Activated CD4-positive, alpha-beta T cell treated with anti-CD3 and anti-CD28 coated beads, Interleukin-2, amount 10 ng/mL, durations not matched to agents 7 days and 5 days (primary cell): ENCODE results near the gene CIB2. TPM values are rescaled to one million over a fixed set of nuclear protein-coding genes. Genes with fewer than 3 reads are reported as not detected.
"Not testable (repeated sequence)": the region's sequence is repeated elsewhere in the genome, so short reads cannot be mapped to it uniquely, and the experiment has no call there.

ENCODE experiments used
- CTCF ChIA-PET: fragments of 350-600 bp; sonication (Branson Sonifier 250); formaldehyde crosslinking; loops from one replicate; lab custom pipeline; 2021; ENCODE audit warnings: antibody characterized with exemption; lab: Charles Lee
- POLR2A ChIA-PET: fragments of 350-600 bp; sonication (Branson Sonifier 250); formaldehyde crosslinking; loops from one replicate; lab custom pipeline; 2021; ENCODE audit warnings: antibody characterized with exemption; lab: Charles Lee
- DNase-seq: peaks from one replicate; pipeline ENCODE4 v3.0.0-alpha.2; 2020
- H3K27ac Mint-ChIP-seq: one replicate; pipeline ENCODE4 v1.8.0; 2021; ENCODE audit warnings: mild to moderate bottlenecking, moderate library complexity, mixed read lengths
- H3K27me3 Mint-ChIP-seq: one replicate; pipeline ENCODE4 v1.8.0; 2021; ENCODE audit warnings: mixed read lengths
- H3K36me3 Mint-ChIP-seq: one replicate; pipeline ENCODE4 v1.8.0; 2021; ENCODE audit warnings: low read depth, mixed read lengths
- H3K4me1 Mint-ChIP-seq: one replicate; pipeline ENCODE4 v1.8.0; 2021; ENCODE audit warnings: mixed read lengths
- H3K4me3 Mint-ChIP-seq: one replicate; pipeline ENCODE4 v1.8.0; 2021; ENCODE audit warnings: mild to moderate bottlenecking, moderate library complexity, mixed read lengths
- H3K9me3 Mint-ChIP-seq: one replicate; pipeline ENCODE4 v1.8.0; 2021; ENCODE audit warnings: mixed read lengths
- total RNA-seq, 2 experiments: library from RNA; stranded (reverse); gene quantifications; one replicate each; pipeline ENCODE4 v1.2.3, GENCODE V29; 2021

Gene CIB2
- total RNA-seq, 2 experiments from 2014 or later = 0.44 to 0.55 TPM

- Mint-ChIP-seq H3K9me3 (peaks cover 4% of the 10 kb centered on the region), H3K4me3 (no peak overlapping the region), H3K27ac (no peak overlapping the region), H3K4me1 (peaks cover 32% of the 10 kb centered on the region), H3K27me3 (no peaks in the 10 kb centered on the region), H3K36me3 (peaks cover 58% of the 10 kb centered on the region)
- DNase-seq = no peak
- CTCF ChIA-PET = interaction anchor here (0.7 to 1.7 kb wide), 2 partner anchors 16 to 32 kb away, joined by 3 to 4 read pairs; no protein-coding TSS in a partner anchor
- POLR2A ChIA-PET = no interaction called here
Observed at GRCh38 chr15:78164010-78164409, 32.8 kb upstream of the CIB2 start.

DNA sequence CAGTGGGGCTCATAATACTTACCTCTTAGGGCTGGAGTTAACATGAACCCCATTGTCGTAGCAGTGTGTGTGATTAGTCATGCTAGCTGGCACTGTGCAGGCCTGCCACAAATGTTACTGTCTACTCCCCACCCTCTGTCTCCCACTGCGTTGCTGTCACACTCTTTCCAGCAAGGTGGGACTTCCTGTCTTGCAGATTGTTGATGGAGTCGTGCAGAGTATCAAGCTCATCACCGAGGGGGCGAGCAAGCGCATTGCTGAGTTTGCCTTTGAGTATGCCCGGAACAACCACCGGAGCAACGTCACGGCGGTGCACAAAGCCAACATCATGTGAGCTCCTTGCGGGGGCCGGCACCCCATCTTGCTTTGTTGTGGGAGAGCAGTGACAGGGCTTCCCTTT, 30.8 kb upstream of the CIB2 start:
- peak; percentile 40 for DNase-seq
- Mint-ChIP-seq H3K4me3 (no peak overlapping the region), H3K36me3 (peaks cover 53% of the 10 kb centered on the region), H3K9me3 (no peaks in the 10 kb centered on the region), H3K27me3 (no peaks in the 10 kb centered on the region), H3K4me1 (peaks cover 15% of the 10 kb centered on the region), H3K27ac (peak overlapping the region; percentile 81)
- POLR2A ChIA-PET = no interaction called here
- CTCF ChIA-PET = interaction anchor here (0.9 to 1.8 kb wide), 4 partner anchors 10 to 31 kb away, joined by 3 to 5 read pairs (median 4); partner anchors contain the start of gene CIB2

GRCh38 chr15:78159395-78159794, 28.1 kb upstream of the CIB2 start:
- H3K36me3 Mint-ChIP-seq = peaks cover 40% of the 10 kb centered on the region
- ChIA-PET POLR2A (no interaction called here), CTCF (interaction anchor here (2.1 to 2.7 kb wide), 2 partner anchors 11 to 13 kb away, joined by 7 to 8 read pairs; partner anchors contain the start of gene IDH3A)
- H3K4me3 Mint-ChIP-seq = no peak overlapping the region
- H3K27me3 Mint-ChIP-seq = no peaks in the 10 kb centered on the region
- DNase-seq = no peak
- no peaks in the 10 kb centered on the region for H3K9me3 Mint-ChIP-seq
- no peak overlapping the region for H3K27ac Mint-ChIP-seq
- H3K4me1 Mint-ChIP-seq = peaks cover 9% of the 10 kb centered on the region

DNA sequence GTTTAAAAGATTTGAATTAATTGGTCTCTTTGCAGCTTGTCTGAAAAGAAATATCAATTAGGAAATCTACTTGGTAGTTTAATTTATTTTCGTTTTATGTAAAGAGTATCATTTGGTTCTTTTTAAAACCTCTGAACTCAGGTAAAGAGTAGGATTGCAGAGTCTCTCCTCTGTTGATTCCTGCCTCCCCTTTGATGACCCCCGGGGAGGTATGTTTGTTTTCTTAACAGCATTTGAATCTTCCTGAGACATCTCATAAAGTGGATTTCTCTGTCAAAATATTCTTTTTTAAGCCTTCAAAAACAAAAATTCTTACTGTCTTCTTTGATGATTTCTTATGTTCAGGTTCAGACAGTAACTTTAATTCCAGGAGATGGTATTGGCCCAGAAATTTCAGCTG, 26.0 kb upstream of the CIB2 start:
- Mint-ChIP-seq H3K36me3 (peaks cover 40% of the 10 kb centered on the region), H3K4me3 (no peak overlapping the region), H3K4me1 (peaks cover 21% of the 10 kb centered on the region), H3K9me3 (no peaks in the 10 kb centered on the region), H3K27ac (no peak overlapping the region), H3K27me3 (no peaks in the 10 kb centered on the region)
- DNase-seq = no peak
- ChIA-PET POLR2A (no interaction called here), CTCF (interaction anchor here (1.4 to 2.0 kb wide), 3 partner anchors 17 to 114 kb away, joined by 3 to 5 read pairs (median 3); no protein-coding TSS in a partner anchor)

DNA sequence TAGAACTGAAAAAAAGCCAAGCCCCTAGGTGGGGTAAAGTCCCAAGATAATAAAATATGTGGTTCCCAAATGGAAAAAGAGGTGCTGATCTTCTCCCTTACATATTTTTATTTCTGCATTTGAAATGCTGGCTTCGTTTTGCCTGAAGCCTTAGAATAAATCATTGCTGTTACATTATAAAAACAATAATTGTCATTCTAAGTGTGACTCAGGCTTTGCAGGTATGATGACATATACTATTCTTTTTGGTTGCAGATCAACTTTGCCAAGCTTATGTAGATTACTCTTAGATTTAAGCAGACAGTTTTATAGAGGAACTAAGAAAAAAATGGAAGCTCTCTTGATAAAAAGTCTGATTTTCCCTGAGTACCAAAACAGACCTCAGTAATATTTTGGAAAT, 25.4 kb upstream of the CIB2 start:
- Mint-ChIP-seq H3K4me3 (no peak overlapping the region), H3K27me3 (no peaks in the 10 kb centered on the region), H3K4me1 (peaks cover 16% of the 10 kb centered on the region), H3K36me3 (peaks cover 35% of the 10 kb centered on the region), H3K9me3 (no peaks in the 10 kb centered on the region), H3K27ac (no peak overlapping the region)
- no peak for DNase-seq
- ChIA-PET CTCF (interaction anchor here (1.4 to 2.0 kb wide), 3 partner anchors 18 to 114 kb away, joined by 3 to 5 read pairs (median 3); no protein-coding TSS in a partner anchor), POLR2A (no interaction called here)

DNA sequence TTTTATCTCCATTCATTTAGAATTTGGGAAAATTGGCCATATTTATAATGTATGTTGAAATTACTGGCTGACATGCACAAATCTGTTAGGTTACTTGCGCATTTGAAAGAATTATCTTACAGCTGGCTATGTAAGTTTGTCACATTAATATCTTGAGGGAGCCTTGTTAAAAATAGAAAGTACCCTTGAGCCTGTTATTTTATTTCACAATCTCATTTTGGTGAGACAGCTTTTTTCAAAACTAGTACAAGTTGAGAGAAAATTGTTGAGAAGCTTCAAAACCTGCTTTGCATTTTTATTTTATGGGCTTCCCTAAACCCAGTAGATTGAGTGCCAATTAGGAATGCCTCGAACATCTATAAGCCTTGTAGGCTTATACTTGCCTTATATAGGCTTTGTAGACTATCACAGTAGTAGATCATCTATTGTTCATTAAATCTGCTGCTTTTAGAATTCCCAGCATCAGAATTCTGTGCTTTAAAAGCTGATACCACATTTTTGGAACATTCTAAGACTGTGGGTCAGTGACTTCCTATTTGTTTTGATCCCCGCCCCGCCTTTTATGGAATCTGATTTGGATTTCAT, 24.2 kb upstream of the CIB2 start:
- no peaks in the 10 kb centered on the region for H3K27me3 Mint-ChIP-seq
- CTCF ChIA-PET = interaction anchor here (1.1 to 2.0 kb wide), 3 partner anchors 16 to 36 kb away, joined by 3 to 5 read pairs (median 3); no protein-coding TSS in a partner anchor
- POLR2A ChIA-PET = interaction anchor here (0.6 kb wide), 1 partner anchor 23 kb away, joined by 3 read pairs; no protein-coding TSS in a partner anchor
- H3K36me3 Mint-ChIP-seq = peaks cover 36% of the 10 kb centered on the region
- peaks cover 24% of the 10 kb centered on the region for H3K4me1 Mint-ChIP-seq
- no peak overlapping the region for H3K27ac Mint-ChIP-seq
- H3K9me3 Mint-ChIP-seq = no peaks in the 10 kb centered on the region
- no peak for DNase-seq
- H3K4me3 Mint-ChIP-seq = no peak overlapping the region

DNA sequence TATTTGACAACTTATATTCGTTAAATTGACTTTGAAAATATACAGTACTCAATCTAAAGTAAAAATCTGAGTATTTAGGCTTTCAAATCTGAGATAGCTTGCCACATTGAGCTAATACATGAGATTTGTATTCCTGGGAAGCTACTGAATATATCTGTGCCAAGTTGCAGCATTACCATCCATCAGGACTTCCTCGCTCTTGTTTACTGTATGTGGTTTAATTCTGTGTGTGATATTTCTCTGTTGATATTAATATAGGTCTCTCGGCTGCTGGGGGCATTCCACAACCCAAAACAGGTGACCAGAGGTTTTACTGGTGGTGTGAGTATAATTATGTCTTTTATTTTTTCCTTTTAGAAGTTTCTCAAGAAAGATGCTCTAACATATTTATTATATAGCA, 23.7 kb upstream of the CIB2 start:
- Mint-ChIP-seq H3K27ac (no peak overlapping the region), H3K27me3 (no peaks in the 10 kb centered on the region), H3K4me1 (peaks cover 28% of the 10 kb centered on the region), H3K9me3 (no peaks in the 10 kb centered on the region), H3K4me3 (no peak overlapping the region), H3K36me3 (peaks cover 35% of the 10 kb centered on the region)
- DNase-seq = no peak
- CTCF ChIA-PET = interaction anchor here (1.1 kb wide), 1 partner anchor 15 kb away, joined by 3 read pairs; no protein-coding TSS in a partner anchor
- POLR2A ChIA-PET = interaction anchor here (0.6 kb wide), 1 partner anchor 23 kb away, joined by 3 read pairs; no protein-coding TSS in a partner anchor

DNA sequence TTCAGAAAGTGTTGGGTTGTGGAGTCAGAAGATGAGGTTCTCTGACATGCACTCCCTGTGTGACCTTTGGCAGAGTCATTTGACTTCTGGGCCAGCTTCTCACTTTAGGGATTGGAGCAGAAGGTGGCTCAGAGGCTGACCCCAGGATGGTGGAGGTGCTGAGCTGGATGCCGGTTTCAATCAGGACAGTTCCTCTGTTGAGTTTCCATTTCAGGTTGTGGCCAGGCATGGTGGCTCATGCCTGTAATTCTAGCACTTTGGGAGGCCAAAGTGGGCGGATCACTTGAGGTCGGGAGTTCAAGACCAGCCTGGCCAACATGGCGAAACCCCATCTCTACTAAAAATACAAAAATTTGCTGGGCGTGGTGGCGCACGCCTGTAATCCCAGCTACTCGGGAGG, 19.8 kb upstream of the CIB2 start:
- POLR2A ChIA-PET, DNase-seq, H3K9me3 Mint-ChIP-seq, H3K27me3 Mint-ChIP-seq: not testable (repeated sequence)
- Mint-ChIP-seq H3K4me1 (peaks cover 42% of the 10 kb centered on the region), H3K27ac (peak overlapping the region; percentile 32), H3K4me3 (peak overlapping the region; percentile 86), H3K36me3 (peaks cover 16% of the 10 kb centered on the region)
- CTCF ChIA-PET = interaction anchor here (0.6 to 1.9 kb wide), 3 partner anchors 12 to 44 kb away, joined by 3 to 5 read pairs (median 5); no protein-coding TSS in a partner anchor

- POLR2A ChIA-PET = no interaction called here
- Mint-ChIP-seq H3K27ac (peak overlapping the region; percentile 84), H3K4me3 (peak overlapping the region; percentile 86), H3K9me3 (no peaks in the 10 kb centered on the region), H3K27me3 (no peaks in the 10 kb centered on the region), H3K4me1 (peaks cover 42% of the 10 kb centered on the region), H3K36me3 (peaks cover 15% of the 10 kb centered on the region)
- CTCF ChIA-PET = interaction anchor here (0.6 to 1.9 kb wide), 6 partner anchors 9 to 45 kb away, joined by 3 to 5 read pairs (median 4); no protein-coding TSS in a partner anchor
- DNase-seq = no peak
Observed at GRCh38 chr15:78149805-78150751, 18.8 kb upstream of the CIB2 start.

DNA sequence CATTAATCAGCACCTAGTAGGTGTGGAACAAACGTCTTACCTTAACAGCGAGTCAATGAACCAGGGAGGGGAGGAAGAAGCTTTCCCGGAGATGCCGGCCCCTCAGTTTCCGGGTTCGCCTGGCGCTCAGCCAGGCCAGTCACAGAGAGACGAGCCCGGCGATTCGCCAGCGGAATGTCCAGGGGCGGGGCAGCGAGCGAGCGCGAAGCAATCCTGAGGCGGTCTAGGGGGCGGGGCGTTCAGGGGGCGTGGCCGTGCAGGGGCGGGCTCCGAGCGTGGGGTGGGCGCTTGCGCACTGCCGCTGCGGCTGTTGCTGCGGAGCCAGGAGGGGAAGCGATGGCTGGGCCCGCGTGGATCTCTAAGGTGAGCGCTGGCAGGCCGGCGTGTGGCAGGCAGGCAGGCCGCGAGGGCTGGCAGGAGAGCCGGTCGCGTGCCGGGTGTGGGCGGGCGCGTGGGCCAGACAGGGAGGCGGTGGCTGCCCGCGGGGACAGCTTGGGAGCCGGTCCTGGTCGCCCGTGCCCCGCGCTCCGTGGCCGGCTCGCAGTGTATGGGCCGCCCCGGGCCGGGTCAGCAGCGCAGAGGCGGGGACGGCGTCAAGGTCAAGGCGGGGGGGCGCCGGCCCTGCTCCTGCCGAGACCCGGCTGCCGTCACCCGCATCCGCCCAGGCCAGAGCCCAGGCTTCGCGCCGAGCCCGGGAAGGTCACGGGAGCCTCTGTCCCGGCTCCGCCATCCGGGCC, 18.0 kb upstream of the CIB2 start, which contains the start of gene IDH3A:
Gene IDH3A, plus strand, starts transcription at position 295 of the 737 bp plus-strand sequence. Its CDS starts 42 bp downstream, at position 337.
- Mint-ChIP-seq H3K36me3 (peaks cover 15% of the 10 kb centered on the region), H3K4me3 (peak within 1 kb of the TSS; percentile 96), H3K27ac (peak within 1 kb of the TSS; percentile 94), H3K27me3 (no peaks in the 10 kb centered on the region), H3K9me3 (no peaks in the 10 kb centered on the region), H3K4me1 (peaks cover 41% of the 10 kb centered on the region)
- peak; percentile 100 for DNase-seq
- POLR2A ChIA-PET = interaction anchor here (0.7 to 1.0 kb wide), 2 partner anchors 19 to 23 kb away, joined by 3 to 4 read pairs; no protein-coding TSS in a partner anchor
- CTCF ChIA-PET = interaction anchor here (0.7 to 2.4 kb wide), 12 partner anchors 8 to 46 kb away, joined by 3 to 8 read pairs (median 5); no protein-coding TSS in a partner anchor

DNA sequence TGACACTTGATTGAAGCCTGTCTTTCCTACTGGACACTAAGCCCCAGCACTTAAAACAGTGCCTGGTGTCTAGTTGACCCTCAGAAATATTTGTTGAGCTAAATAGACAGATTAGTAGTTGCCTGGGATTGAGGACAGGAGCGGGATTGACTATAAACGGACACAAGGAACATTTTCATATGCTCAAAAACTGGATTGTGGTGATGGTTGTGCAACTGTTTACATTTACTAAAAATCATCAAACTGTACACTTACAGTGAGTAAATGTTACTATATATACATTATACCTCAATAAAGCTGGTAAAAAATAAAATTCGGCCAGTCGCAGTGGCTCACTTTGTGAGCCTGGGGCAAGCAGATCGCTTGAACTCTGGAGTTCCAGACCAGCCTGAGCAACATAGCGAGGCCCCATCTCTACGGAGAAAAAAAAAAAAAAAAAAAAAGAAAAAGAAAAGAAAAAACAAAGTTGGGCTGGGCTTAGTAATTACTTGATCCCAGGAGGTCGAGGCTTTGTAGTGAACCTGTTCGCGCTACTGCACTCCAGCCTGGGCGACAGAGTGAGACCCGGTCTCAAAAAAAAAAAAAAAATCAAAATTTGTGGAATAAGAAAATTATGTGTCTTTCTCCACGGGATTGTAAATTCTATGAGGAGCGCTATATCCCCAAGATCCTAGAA, 17.3 kb upstream of the CIB2 start:
- H3K9me3 Mint-ChIP-seq = no peaks in the 10 kb centered on the region
- H3K4me1 Mint-ChIP-seq = peaks cover 41% of the 10 kb centered on the region
- H3K27ac Mint-ChIP-seq = peak overlapping the region; percentile 94
- ChIA-PET POLR2A (interaction anchor here (0.7 to 1.0 kb wide), 2 partner anchors 20 to 24 kb away, joined by 3 to 4 read pairs; no protein-coding TSS in a partner anchor), CTCF (interaction anchor here (0.7 to 2.4 kb wide), 8 partner anchors 10 to 47 kb away, joined by 5 to 14 read pairs (median 6); partner anchors contain the start of gene CIB2)
- H3K36me3 Mint-ChIP-seq = peaks cover 15% of the 10 kb centered on the region
- DNase-seq = no peak
- peak overlapping the region; percentile 96 for H3K4me3 Mint-ChIP-seq
- H3K27me3 Mint-ChIP-seq = no peaks in the 10 kb centered on the region
